Fibroblast of villous mesenchyme (primary cell): ENCODE measurements around the gene CDKN1C. TPM values are rescaled to one million over a fixed set of nuclear protein-coding genes. Genes with fewer than 3 reads are reported as not detected.

Source experiments
- DNase-seq: peaks from one replicate; pipeline ENCODE4 v3.0.0-alpha.2; 2010; ENCODE audit warnings: low read depth
- H3K4me3 ChIP-seq: 2 replicates; pipeline ENCODE4 v1.5.1; 2011; ENCODE audit warnings: low read depth, mild to moderate bottlenecking, low read length
- total RNA-seq: library from RNA; depleted of rRNA; stranded (reverse); fragments of >200 nt; gene quantifications from 2 replicates; pipeline ENCODE4 v1.2.3, GENCODE V29; 2012
- TF ChIP-seq, protein P1 (sequence below): IDR thresholded peaks from 2 replicates; pipeline ENCODE4 v1.5.1; 2012; ENCODE audit warnings: low read depth, mild to moderate bottlenecking, low read length; ENCODE audit not compliant: insufficient read depth

CDKN1C gene
- total RNA-seq, 1 donor = 3.9 TPM

DNA sequence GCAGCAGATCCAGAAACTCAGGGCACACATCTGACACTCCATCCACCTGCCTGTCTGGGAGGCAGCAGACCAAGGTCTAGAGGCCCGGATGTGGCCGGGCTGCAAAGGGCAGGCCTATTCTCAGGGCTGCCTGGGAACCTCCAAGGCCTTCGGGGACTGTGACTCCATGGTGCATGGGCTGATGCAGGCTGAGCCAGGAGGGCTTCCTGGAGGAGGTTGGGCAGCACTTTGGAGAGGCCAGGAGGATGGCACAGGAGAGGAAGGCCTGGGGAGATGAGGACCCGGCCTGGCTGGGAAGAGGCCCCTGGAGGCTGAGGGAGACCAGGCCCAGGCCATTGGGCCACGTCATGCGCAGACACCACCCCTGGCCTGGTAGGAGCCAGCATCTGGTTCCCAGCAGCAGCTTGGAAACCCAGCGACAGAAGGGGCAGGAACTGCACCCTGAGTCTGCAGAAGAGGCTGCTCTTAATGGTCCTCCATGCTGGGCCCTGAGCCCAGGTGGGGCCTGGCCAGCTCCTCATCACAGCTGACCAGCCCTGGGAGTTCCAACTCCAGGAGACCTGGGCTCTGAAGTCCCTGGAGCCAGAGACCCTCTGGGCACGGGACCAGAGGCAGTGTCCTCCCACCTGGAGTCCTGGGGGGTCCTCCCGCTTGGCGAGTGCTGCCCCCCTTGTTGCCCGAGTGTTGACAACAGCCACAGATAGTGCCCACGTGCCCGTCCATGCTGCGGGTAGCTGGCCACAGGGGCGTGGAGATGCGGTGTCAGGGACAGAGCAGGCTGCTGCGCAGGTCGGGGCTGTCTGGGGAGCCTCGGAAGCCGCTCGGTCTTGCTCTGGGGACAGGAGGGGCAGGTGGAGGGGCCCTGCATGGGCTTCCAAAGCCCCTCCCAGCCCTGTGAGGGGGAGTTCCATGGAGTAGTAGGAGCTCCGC, 38.1 kb upstream of the CDKN1C start:
- H3K4me3 ChIP-seq = no peak overlapping the region
- TF ChIP-seq, protein P1, sequence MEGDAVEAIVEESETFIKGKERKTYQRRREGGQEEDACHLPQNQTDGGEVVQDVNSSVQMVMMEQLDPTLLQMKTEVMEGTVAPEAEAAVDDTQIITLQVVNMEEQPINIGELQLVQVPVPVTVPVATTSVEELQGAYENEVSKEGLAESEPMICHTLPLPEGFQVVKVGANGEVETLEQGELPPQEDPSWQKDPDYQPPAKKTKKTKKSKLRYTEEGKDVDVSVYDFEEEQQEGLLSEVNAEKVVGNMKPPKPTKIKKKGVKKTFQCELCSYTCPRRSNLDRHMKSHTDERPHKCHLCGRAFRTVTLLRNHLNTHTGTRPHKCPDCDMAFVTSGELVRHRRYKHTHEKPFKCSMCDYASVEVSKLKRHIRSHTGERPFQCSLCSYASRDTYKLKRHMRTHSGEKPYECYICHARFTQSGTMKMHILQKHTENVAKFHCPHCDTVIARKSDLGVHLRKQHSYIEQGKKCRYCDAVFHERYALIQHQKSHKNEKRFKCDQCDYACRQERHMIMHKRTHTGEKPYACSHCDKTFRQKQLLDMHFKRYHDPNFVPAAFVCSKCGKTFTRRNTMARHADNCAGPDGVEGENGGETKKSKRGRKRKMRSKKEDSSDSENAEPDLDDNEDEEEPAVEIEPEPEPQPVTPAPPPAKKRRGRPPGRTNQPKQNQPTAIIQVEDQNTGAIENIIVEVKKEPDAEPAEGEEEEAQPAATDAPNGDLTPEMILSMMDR = no peak
- DNase-seq = no peak

DNA sequence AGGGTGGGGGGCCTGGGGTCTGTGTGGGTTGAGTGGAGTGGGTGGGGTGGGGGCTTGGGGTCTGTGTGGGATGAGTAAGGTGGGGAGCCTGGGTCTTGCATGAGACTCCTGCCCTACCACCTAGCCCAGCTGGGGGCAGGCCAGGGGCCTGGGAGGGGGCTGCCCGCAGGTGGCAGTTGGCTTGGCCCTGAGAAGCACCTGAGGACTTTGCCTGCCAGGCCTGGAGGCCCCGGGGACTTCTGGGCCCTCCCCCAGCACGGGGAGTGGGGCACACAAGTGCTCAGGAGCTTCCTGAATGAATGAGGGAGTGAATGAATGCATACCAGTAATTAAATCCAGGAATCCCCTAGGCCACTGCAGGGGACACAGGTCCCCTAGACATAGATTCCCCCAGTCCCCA, 37.1 kb upstream of the CDKN1C start:
- H3K4me3 ChIP-seq = no peak overlapping the region
- no peak for DNase-seq
- TF ChIP-seq, protein P1 = no peak

DNA sequence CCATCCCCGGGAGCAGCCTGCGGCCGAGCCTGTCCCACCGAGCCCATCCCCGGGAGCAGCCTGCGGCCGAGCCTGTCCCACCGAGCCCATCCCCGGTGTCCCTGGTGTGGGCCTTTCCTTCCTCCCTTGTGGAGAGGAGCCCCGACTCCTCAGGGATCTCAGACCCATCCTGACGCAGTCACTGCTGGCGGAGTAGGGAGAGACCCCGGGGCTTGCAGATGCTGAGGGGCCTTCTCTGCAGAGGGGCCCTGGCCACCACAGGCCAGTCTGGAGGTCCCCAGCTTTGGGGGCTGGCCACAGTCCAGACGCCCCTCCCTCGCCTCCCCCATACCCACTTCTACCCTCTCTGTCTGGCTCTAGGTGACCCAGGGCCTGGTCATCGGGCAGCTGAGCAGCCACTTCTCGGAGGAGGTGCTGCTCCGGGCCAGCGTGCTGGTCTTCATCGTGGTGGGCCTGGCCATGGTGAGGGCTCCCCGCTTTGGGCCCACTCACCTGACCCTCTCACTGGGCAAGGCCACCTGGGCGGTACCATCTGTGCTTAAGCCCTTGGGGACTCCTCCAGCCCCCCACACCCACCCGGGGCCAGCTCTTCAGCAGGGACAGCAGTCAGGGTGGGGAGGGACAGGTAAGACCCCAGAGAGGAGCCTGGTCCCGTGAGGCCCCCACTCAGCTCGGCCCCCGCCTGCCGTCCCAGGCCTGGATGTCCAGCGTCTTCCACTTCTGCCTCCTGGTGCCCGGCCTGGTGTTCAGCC, 36.3 kb upstream of the CDKN1C start:
- DNase-seq = no peak
- no peak overlapping the region for H3K4me3 ChIP-seq
- TF ChIP-seq, protein P1 = no peak

DNA sequence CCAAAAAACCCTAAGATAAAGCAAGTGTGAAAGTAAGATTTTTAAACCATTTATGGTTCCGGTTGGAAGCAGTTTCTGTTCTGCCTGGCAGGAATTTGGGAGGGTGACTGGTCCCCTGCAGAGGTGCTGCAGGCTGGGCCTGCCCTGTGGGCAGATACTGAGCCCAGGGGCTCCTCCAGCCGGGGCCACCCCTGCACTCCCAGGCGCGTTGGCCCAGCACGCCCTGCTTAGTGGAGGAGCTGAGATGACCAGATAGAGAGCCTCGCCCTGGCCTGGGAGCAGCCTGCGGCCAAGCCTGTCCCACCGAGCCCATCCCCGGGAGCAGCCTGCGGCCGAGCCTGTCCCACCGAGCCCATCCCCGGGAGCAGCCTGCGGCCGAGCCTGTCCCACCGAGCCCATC, 35.7 kb upstream of the CDKN1C start:
- no peak overlapping the region for H3K4me3 ChIP-seq
- TF ChIP-seq, protein P1 = no peak
- no peak for DNase-seq

DNA sequence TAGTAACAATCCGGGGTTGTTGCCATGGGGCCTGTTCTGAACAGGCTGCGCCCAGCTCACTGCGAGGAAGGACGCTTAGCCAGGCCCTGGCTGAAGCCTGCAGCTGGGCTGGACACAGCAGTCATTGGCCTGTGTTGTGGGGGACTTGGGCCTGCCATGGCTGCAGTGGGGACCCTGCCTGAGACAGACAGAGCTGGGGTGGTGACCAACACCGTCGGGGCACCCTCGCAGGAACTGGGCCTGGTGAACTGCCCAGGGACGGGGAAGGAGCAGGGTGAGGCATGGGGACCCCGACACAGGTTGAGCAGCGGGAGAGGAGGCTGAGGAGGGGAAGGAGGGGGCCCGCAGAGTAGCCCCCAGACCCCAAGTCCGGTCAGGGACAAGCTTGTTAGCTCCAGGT, 34.8 kb upstream of the CDKN1C start:
- H3K4me3 ChIP-seq = no peak overlapping the region
- TF ChIP-seq, protein P1 = no peak
- DNase-seq = no peak

DNA sequence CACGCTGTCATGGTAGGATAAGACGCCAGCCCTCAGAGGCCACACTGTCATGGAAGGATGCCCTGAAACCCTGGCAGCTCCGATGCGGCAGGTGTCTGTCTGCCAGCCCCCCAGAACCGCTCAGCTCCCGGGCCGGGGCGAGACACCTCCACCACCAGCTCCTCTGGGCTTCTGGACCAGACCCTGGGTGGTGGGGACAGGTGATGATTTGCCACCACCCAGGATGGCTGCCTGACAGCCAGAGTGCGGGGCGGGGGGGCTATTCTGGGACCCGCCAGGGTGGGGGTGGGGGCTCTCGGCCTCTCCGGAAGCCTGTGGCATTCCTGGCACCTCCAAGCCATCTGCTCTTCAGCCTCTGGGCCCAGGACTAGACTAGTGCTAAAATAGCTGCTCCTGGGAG, 34.3 kb upstream of the CDKN1C start:
- no peak for DNase-seq
- no peak overlapping the region for H3K4me3 ChIP-seq
- TF ChIP-seq, protein P1 = no peak
